ENCODE results near the gene HAND2.
A peak's percentile ranks its signal among the peaks of the same experiment; 100 is the strongest.

HAND2 gene

GRCh38 chr4:173538909-173539445 lies 8.9 kb upstream of the HAND2 start:
- no peak for TF ChIP-seq MYC (IDR thresholded peaks at IDR 0.05; ENCODE audit: low read depth, low read length)
- TF ChIP-seq MAX (IDR thresholded peaks at IDR 0.05; ENCODE audit: low read depth, low read length), result 0 out of 2 replicates have a peak, but pooled peaks have one; percentile 10
- DNase-seq (ENCODE audit: low read depth), result no peak
- H3K4me3 ChIP-seq (ENCODE audit: low read depth, low read length), result peak overlapping the region; percentile 66

GRCh38 chr4:173538148-173538908 lies 8.3 kb upstream of the HAND2 start:
- H3K4me3 ChIP-seq (ENCODE audit: low read depth, low read length), result peak overlapping the region; percentile 66
- TF ChIP-seq MAX (IDR thresholded peaks at IDR 0.05; ENCODE audit: low read depth, low read length) (peak; percentile 29; the same call in 1 of the 2 replicates), MYC (IDR thresholded peaks at IDR 0.05; ENCODE audit: low read depth, low read length) (0 out of 2 replicates have a peak, but pooled peaks have one; percentile 17), POLR2A (IDR thresholded peaks at IDR 0.05; ENCODE audit: extremely low read depth, insufficient read length) (no peak), CTCF (IDR thresholded peaks at IDR 0.05; ENCODE audit: low read depth, low read length) (no peak)
- peak; percentile 94 for DNase-seq (ENCODE audit: low read depth)

GRCh38 chr4:173537613-173538147 lies 7.7 kb upstream of the HAND2 start:
- peak; percentile 33 for DNase-seq (ENCODE audit: low read depth)
- H3K4me3 ChIP-seq (ENCODE audit: low read depth, low read length), result no peak overlapping the region
- TF ChIP-seq MAX (IDR thresholded peaks at IDR 0.05; ENCODE audit: low read depth, low read length) (no peak), POLR2A (IDR thresholded peaks at IDR 0.05; ENCODE audit: extremely low read depth, insufficient read length) (no peak), CTCF (IDR thresholded peaks at IDR 0.05; ENCODE audit: low read depth, low read length) (no peak), MYC (IDR thresholded peaks at IDR 0.05; ENCODE audit: low read depth, low read length) (no peak)

- no peak for TF ChIP-seq POLR2A (IDR thresholded peaks at IDR 0.05; ENCODE audit: extremely low read depth, insufficient read length)
- TF ChIP-seq CTCF (IDR thresholded peaks at IDR 0.05; ENCODE audit: low read depth, low read length), result peak; percentile 10
- no peak for DNase-seq (ENCODE audit: low read depth)
- no peak overlapping the region for H3K4me3 ChIP-seq (ENCODE audit: low read depth, low read length)
These were observed 6.9 kb upstream of the HAND2 start for GRCh38 chr4:173536808-173537429.

GRCh38 chr4:173535957-173536356 lies 5.9 kb upstream of the HAND2 start:
- TF ChIP-seq POLR2A (IDR thresholded peaks at IDR 0.05; ENCODE audit: extremely low read depth, insufficient read length) (no peak), CTCF (IDR thresholded peaks at IDR 0.05; ENCODE audit: low read depth, low read length) (no peak), MAX (IDR thresholded peaks at IDR 0.05; ENCODE audit: low read depth, low read length) (no peak), MYC (IDR thresholded peaks at IDR 0.05; ENCODE audit: low read depth, low read length) (no peak)
- no peak overlapping the region for H3K4me3 ChIP-seq (ENCODE audit: low read depth, low read length)
- no peak for DNase-seq (ENCODE audit: low read depth)

All from NB4 (cell line).